NCI-H2171 (cell line): Measurements from ENCODE around the gene SLC16A2.

ENCODE experiments used
- DNase-seq: peaks from one replicate; lab custom pipeline; 2025; lab: John Stamatoyannopoulos, UW

The SLC16A2 gene

DNA sequence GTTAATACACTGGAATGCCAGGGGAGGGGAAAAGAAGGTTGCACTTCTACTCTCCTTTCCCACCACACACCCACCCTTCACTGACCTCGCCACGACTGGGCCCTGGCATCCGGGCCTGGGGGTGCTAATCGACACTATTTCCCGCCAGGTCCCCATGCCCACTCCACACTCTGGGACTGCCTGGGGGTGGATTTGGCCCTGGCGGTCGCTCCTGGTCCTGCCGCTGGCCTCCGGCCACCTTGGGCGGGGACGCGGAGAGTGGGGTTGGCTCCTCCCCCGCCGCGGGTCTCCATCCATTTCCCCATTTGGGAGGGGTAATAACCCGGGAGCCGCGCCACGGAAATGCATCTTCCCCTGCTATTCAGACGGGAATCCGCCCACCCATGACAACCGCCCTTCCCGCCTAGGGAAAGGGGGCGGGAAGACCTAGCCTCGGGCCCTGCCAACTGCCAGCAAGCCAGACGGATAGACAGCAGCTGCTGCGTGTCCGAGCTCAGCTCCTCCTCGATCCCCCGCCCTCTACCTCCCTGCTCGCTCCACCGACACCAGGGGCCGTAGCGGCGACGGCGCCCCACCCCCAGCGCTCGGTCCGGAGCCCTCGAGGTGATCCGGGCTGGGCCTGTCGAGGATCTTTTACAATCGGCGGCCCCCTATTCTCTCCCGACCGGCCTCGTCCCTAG lies 115.0 kb downstream of the SLC16A2 start:
- peak; percentile 43 for DNase-seq

DNA sequence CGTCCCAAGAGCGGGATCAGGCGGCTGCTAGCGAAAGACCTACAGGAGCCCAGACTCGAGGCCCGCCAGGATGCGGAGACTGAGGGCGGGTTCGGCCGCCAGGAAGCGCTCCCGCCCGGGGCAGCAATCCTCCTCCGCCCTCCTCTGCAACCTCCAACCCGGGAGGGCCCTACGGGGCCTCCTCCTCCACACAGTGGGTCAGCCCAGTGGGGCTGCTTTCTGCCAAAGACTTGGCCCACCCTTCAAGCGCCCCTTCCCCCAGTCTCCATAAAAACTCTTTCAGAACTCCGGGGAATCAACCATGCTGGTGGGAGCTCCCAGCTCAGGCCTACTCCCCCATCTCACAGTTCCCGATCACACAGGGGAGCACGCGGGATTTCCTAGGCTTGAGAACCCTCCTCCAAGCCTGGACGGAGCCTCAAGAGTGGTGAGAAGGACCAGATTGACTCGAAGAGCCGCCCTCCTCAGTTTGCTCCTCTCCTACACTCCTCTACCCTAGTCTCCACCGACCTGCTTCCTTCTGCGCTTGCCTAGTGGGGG lies 115.6 kb downstream of the SLC16A2 start:
- DNase-seq, result no peak

DNA sequence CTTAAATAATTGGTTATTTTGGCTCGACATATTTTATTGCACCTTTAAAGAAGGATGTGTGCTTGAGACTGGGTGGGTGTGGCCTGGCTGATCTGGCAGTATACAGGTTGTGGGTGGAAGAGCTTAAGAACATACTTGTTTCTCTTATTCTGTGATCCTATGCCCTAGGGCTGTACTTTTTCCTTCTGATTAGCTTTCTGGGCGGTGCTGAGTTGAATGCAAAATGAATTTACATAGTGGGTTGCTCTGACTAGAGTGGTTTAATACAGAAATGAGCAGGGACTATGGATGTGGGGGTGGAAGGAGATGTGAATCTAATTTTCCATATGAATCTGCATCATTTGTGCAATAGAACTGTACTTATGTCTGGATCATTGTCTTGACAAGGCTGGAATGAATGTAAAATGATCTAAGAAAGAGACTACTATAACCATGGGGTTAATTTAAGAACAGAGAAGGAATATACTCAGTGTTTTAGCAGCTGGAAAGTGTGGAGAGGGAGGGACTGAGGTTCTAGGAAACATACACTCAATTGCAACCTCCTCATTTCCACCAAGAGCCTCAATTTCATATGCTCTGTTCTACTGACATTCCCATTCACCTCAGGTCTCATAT lies 119.4 kb downstream of the SLC16A2 start:
- DNase-seq, result no peak

DNA sequence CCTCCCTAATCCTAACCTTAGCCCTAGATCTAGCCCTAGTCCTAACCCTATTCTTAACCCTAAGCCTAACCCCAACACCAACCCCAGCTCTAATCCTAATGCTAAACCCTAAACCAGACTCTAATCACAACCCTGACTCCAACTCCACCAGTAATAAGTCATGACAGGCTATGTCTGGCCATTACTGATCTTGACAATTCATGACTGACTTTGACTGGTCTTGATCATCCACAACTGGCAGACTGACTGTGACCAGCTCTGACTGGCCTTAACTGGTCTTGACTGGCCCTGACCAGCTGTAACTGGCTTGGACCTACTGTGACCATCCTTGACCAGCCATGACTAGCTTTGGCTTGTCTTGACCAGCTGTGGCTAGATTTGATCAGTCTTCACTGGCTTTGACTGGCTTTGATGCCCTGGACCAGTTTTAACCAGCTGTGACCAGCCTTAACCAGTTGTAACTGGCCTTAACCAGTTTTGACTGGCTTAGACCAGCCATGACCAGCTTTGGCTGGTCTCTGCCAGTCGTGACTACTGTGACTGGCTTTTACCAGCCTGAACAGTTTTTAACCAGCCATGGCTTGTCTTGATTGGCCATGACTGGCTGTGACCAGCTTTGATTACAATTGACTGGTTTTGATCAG lies 124.7 kb downstream of the SLC16A2 start:
- no peak for DNase-seq

DNA sequence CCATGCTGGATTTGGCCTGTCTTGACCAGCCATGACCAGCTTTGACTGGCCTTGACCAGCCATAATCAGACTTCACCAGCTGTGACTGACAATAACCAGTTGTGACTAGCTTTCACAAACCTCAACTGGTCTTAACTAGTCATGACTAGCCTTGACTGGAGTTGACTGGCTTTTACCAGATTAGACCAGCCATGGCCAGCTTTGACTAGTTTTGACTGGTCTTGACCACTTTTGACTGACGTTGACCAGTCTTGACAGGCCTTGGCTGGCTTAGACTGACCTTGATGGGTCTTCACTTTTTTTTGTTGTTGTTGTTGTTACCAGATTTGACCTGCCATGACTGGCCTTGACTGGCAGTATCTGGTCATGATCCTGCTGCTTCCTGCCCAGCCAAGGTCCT lies 125.7 kb downstream of the SLC16A2 start:
- DNase-seq, result no peak

DNA sequence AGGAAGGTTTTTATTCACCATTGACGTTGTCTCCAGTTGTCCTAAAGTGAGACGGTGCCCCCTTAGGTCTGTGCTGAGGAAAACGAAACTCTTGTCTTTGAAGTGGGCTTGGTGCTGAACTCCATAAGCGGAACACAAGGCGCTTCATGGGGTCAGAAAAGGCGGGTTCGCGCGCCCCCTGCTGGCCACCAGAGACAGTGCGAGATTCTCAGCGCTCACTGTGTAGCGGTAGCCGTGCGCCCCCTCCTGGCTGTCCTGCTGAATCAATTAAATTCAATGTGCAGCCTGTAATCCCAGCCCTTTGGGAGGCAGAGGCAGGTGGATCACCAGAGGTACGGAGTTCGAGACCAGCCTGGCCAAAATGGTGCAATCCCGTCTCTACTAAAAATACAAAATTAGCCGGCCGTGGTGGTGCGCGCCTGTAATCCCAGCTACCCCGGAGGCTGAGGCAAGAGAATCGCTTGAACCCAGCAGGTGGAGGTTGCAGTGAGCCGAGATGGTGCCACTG lies 129.1 kb downstream of the SLC16A2 start:
- DNase-seq, result peak; percentile 23

DNA sequence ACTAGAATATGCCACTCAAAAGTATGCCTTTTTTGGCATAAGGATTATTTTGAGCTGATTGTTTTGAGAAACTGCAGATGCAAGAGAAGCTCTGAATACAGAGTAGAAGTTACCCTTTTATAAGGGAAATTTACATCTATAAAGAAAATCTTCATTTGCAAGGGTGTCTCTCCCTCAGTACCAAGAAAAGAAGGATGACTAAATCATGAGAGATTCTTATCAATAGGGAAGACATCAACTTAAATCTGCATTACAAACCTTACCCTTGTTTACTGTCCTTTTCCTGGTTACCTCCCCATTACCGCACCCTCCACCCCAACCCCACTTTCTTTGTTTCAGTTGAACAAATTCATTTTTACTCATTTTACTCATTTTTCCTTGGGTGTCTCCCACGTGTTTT lies 130.6 kb downstream of the SLC16A2 start:
- no peak for DNase-seq

DNA sequence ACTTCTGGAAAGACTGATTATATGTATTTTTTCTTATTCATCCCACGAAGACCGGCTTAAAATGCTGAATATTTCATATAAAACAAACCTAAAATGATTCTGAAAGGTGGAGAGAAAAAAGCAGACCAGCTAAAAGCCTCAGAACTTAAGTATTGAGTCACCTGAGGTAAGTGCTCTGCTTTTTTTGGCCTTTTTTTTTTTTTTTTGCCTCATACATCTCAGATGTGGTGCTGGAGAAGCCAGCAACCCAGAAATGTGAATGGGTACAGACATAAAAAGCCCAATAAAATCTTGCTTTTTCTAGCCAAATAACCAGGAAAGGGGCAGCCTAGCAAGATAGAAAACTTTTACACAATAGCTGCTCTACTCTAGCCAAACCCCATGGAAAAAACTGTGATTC lies 136.1 kb downstream of the SLC16A2 start:
- no peak for DNase-seq

DNA sequence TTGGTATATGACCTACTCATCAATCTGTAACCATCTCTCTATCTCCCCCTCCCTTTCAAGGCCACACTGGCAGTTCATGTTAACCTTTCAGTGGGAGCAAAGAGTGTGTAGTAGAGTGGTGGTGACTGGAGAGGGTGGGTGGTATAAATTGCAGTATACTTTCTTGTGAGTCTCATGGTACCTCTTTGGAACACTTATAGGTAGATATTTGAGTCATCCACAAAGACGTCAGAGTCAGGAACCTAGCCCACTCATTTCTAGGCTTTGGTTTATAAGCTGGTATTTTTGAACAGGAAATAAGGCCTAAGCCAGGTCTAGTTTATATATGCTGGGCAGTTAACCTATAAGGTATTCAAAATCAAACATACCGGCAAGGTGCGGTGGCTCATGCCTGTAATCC lies 156.8 kb downstream of the SLC16A2 start:
- no peak for DNase-seq

DNA sequence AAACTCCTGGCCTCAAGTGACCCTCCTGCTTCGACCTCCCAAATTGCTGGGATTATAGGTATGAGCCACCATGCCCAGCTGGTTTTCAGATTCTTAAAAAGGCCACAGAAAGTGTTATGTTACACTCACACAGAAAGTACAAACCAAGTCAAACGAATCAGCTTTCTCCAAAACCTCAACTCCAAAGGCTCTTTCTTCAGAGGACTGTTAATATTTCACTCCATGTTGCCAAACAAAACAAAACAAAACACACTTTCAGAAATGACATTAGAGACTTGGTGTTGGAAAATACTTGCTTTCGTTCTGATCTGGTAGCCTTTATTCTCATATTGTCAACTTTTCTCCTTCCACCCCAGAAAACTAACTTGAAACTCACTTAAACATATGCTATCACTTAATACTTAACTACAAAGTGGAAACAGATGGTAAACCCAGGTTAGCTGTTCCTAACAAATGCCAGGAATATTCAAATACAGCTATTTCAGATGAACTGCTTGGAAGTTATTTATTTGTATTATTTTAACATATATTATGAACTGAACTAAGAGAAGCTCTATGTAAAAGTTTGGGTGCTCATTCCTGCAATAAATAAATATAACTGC lies 158.4 kb downstream of the SLC16A2 start:
- no peak for DNase-seq
